Chondrocyte (in vitro differentiated cells): ENCODE measurements around the gene CPED1. TPM values are rescaled to one million over a fixed set of nuclear protein-coding genes. Genes with fewer than 3 reads are reported as not detected.

ENCODE experiments used
- DNase-seq: peaks from one replicate; pipeline ENCODE4 v3.0.0; 2021; ENCODE audit warnings: mixed read lengths, low spot score
- H3K27ac Mint-ChIP-seq: one replicate; pipeline ENCODE4 v1.8.0; 2021; ENCODE audit warnings: mild to moderate bottlenecking, moderate library complexity, mixed read lengths; ENCODE audit not compliant: unreplicated experiment
- H3K27me3 Mint-ChIP-seq: 2 replicates; pipeline ENCODE4 v1.8.0; 2021; ENCODE audit warnings: low read depth, mixed read lengths
- H3K36me3 Mint-ChIP-seq: 2 replicates; pipeline ENCODE4 v1.8.0; 2021; ENCODE audit warnings: low read depth, mixed read lengths
- H3K4me1 Mint-ChIP-seq: 2 replicates; pipeline ENCODE4 v1.8.0; 2021; ENCODE audit warnings: low read depth, mild to moderate bottlenecking, mixed read lengths
- H3K4me3 Mint-ChIP-seq: one replicate; pipeline ENCODE4 v1.8.0; 2021; ENCODE audit warnings: mild to moderate bottlenecking, moderate library complexity, mixed read lengths; ENCODE audit not compliant: unreplicated experiment
- H3K9me3 Mint-ChIP-seq: 2 replicates; pipeline ENCODE4 v1.8.0; 2021; ENCODE audit warnings: low read depth, mixed read lengths
- total RNA-seq: library from RNA; stranded (reverse); gene quantifications from 3 replicates; pipeline ENCODE4 v1.2.1, GENCODE V29; 2021
- TF ChIP-seq, protein P1 (sequence below): fragments of 200-600 bp; sonication (generic); IDR thresholded peaks from 2 replicates; pipeline ENCODE4 v1.5.0; 2021; ENCODE audit warnings: antibody characterized with exemption, mild to moderate bottlenecking, moderate library complexity

The CPED1 gene
- total RNA-seq, 1 donor from 2014 or later: 2.8 TPM

DNA sequence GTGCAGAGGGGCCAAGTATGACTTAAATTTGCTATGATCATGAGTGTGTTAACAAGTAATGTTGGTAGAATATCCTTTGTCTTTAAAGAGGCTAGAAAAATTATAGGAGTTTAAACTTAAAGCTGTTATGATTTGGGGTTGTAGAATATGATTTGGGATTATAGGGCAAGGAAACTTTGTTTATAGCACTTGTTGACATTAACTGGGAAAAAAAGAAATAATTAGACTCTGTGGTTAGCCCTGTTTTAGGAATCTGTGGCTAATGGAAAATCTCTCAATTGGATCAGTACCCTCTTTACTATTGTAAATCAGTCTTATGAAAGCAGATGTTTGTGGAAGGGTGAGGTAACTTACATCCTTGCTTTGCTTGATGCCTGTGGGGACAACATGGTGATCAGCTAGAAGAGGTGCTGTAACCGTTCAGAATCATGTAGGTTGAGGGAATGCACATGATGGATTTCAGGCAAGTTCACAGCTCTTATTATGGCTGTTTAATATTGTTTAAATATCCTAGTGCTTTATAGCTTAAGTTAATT is 26.8 kb upstream of the CPED1 start:
- H3K36me3 Mint-ChIP-seq: peaks cover 3% of the 10 kb centered on the region
- no peak overlapping the region for H3K27ac Mint-ChIP-seq
- TF ChIP-seq, protein P1, sequence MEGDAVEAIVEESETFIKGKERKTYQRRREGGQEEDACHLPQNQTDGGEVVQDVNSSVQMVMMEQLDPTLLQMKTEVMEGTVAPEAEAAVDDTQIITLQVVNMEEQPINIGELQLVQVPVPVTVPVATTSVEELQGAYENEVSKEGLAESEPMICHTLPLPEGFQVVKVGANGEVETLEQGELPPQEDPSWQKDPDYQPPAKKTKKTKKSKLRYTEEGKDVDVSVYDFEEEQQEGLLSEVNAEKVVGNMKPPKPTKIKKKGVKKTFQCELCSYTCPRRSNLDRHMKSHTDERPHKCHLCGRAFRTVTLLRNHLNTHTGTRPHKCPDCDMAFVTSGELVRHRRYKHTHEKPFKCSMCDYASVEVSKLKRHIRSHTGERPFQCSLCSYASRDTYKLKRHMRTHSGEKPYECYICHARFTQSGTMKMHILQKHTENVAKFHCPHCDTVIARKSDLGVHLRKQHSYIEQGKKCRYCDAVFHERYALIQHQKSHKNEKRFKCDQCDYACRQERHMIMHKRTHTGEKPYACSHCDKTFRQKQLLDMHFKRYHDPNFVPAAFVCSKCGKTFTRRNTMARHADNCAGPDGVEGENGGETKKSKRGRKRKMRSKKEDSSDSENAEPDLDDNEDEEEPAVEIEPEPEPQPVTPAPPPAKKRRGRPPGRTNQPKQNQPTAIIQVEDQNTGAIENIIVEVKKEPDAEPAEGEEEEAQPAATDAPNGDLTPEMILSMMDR: no peak
- DNase-seq: no peak
- no peak overlapping the region for H3K4me3 Mint-ChIP-seq
- no peaks in the 10 kb centered on the region for H3K4me1 Mint-ChIP-seq
- no peaks in the 10 kb centered on the region for H3K9me3 Mint-ChIP-seq
- no peaks in the 10 kb centered on the region for H3K27me3 Mint-ChIP-seq

DNA sequence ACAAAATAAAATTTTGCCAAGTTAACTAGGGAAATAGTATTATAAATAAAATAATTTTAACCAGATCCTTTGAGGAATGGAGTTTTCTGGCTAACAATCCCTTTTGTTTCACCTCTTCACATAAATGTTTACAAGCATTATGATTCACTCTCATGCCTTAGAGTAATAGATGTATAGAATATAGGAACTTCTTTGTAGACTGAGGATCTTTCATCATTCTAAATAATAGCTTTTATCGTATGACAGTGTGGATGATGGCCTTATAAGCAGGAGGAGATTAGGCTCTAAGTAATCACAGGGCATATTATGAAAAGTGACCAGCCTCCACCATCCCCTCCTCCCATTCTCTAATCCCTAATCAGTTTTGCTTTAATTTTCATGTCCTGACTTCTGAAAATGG is 24.4 kb upstream of the CPED1 start:
- TF ChIP-seq, protein P1: no peak
- DNase-seq: no peak
- Mint-ChIP-seq H3K9me3 (no peaks in the 10 kb centered on the region), H3K4me3 (no peak overlapping the region), H3K4me1 (no peaks in the 10 kb centered on the region), H3K27me3 (no peaks in the 10 kb centered on the region), H3K36me3 (peaks cover 8% of the 10 kb centered on the region), H3K27ac (no peak overlapping the region)

DNA sequence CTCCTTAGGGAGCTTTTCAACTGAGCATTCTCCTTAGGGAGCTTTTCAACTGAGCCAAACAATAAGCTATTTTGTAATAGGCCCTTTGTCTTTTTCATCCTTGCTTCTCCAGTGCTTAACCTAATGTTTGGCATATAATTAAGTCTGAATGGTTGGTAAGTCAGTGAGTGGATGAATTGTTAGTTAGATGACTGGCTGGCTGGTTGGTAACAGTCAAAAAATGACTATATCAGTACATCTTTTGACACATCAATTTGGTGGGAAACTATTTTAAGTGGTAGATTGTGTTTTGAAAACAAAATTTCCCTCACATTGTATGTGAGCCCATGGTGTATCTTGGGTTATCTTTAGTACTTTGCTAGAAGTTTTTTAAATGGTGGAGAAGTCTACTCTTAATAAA is 21.6 kb upstream of the CPED1 start:
- Mint-ChIP-seq H3K9me3 (no peaks in the 10 kb centered on the region), H3K27ac (no peak overlapping the region), H3K36me3 (peaks cover 12% of the 10 kb centered on the region), H3K27me3 (no peaks in the 10 kb centered on the region), H3K4me1 (no peaks in the 10 kb centered on the region), H3K4me3 (no peak overlapping the region)
- DNase-seq: no peak
- TF ChIP-seq, protein P1: no peak

DNA sequence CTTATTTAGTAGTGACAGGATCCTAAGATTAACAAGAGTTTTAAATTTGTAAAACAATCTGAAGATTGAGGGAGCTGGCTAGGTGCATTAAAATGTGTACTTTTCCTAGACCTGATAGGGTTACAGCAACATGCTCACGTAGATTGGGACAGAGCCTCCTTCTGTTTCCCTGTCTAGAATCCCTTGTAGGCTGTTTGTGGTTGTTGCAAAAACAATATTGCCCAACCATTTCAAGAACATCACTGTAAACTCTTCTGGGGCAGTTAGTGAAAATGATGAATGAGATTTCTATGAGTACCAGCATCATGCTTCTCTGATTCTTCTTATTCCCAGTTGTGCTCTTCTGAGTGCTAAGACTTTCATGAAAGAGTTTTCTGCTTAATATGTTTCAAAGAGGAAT is 14.7 kb upstream of the CPED1 start:
- H3K4me1 Mint-ChIP-seq: no peaks in the 10 kb centered on the region
- no peak overlapping the region for H3K4me3 Mint-ChIP-seq
- no peaks in the 10 kb centered on the region for H3K9me3 Mint-ChIP-seq
- TF ChIP-seq, protein P1: no peak
- no peak overlapping the region for H3K27ac Mint-ChIP-seq
- peaks cover 25% of the 10 kb centered on the region for H3K36me3 Mint-ChIP-seq
- no peak for DNase-seq
- H3K27me3 Mint-ChIP-seq: no peaks in the 10 kb centered on the region

DNA sequence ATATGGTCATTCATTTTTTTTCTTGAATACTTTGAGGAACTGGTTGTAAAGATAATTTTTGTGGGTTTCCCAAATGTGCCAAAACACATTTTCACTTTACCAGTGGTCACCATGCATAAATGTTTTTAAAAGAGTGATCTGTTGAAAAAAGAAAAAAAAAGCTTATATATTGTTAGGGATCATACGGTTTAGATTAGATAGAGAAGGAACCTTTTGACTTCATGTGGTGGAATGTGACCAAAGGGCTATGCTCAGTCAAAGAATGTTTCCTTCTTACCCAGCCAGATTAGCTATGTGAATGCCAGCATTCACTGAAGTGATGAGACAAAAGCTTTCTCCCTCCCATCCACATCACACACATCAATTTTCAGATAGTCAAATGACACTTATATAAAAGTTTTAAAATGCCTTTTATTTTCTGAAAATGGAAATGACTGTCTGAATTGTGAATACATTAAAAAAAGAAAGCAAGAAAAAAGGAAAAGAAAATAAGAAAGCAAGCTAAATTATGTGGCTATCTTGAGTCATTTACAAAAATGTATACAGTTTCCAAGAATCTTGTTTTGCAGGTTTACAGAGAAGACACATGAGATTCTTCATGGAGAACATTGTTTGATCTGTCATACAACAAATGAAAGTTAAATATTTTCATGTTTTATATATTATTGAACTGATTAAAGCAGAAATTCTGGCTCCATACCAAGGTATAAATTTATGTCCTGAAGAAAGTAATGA is 8.6 kb upstream of the CPED1 start:
- no peak for DNase-seq
- TF ChIP-seq, protein P1: no peak
- H3K27ac Mint-ChIP-seq: no peak overlapping the region
- H3K4me3 Mint-ChIP-seq: no peak overlapping the region
- H3K9me3 Mint-ChIP-seq: no peaks in the 10 kb centered on the region
- H3K36me3 Mint-ChIP-seq: peaks cover 3% of the 10 kb centered on the region
- H3K4me1 Mint-ChIP-seq: peaks cover 4% of the 10 kb centered on the region
- no peaks in the 10 kb centered on the region for H3K27me3 Mint-ChIP-seq
